Daoy (cell line): ENCODE data around the gene RAMP1. TPM values are rescaled to one million over a fixed set of nuclear protein-coding genes. Genes with fewer than 3 reads are reported as not detected.

Experiments
- DNase-seq: peaks from one replicate; pipeline ENCODE4 v3.0.0-alpha.2; 2015; ENCODE audit warnings: low read depth
- total RNA-seq: library from RNA; depleted of rRNA; stranded (reverse); fragments of >200 nt; shearing (Covaris generic); gene quantifications from 2 replicates; pipeline ENCODE4 v1.2.3, GENCODE V29; 2014

RAMP1 gene
- total RNA-seq, 1 experiment from 2014 or later, result 12.9 TPM

- DNase-seq, result no peak
These were observed 17.6 kb downstream of the RAMP1 start for GRCh38 chr2:237876951-237877491.

DNA sequence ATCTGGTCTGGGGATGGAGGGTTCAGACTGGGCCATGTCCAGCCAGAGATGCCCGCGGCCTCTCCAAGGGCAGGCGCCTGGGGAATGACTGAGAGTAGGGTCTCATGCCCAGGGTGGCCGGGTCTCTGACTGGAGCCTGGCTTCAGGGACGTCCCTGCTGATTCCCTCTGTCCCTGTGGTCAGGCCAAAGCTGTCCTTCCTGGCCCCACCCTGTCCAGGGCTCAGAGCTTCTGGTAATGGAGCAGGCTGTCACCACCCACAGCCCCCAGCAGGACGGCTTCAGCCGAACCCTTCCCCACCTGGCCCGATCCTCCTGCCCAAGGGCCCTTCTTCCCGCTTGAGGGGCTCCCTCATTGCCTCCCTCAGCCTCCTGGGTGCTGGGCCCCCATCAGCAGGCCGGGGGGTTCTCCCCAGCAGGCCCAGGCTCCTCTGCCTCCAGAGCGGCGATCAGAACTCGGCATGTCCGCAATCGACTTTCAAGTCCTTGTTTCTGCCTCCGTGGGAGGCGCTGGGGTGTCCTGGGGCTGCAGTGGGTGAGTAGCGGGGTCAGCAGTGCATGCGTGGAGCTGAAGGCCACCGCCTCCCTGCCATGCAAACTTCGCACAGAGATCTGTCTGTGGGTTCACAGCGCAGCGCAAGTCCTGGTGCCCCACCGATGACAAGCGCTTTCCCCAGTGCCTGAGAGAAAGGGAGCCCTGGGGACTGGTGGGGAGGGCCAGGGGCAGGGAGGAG lies 18.3 kb downstream of the RAMP1 start:
- no peak for DNase-seq

- no peak for DNase-seq
These were observed 19.1 kb downstream of the RAMP1 start for GRCh38 chr2:237878321-237879057.

- DNase-seq, result peak; percentile 48
These were observed 19.6 kb downstream of the RAMP1 start for GRCh38 chr2:237879058-237879430.

- no peak for DNase-seq
These were observed 20.7 kb downstream of the RAMP1 start for GRCh38 chr2:237879991-237880560.

GRCh38 chr2:237882510-237883481 lies 23.4 kb downstream of the RAMP1 start:
- DNase-seq, result no peak

GRCh38 chr2:237883951-237884446 lies 24.6 kb downstream of the RAMP1 start:
- no peak for DNase-seq

DNA sequence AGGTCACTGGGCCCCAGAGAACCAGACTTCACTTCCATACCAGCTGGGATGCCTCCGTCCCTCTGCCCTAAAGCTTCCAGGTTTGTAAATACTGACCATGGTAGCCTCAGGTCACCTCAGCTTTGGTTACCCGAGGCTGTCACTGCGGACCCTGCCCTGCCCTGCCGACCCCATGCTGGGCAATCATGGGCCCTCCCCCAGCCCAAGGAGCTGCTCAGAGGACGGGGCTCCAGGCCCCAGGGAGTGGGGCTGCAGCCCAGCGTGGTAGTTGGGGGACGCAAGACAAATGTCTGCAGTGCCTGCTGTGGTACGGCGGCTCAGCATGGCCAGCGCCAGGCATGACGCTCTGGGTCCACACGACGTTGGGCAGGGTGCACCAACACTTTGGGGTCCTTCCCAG lies 25.3 kb downstream of the RAMP1 start:
- no peak for DNase-seq

GRCh38 chr2:237885111-237885930 lies 25.9 kb downstream of the RAMP1 start:
- no peak for DNase-seq

- no peak for DNase-seq
These were observed 26.7 kb downstream of the RAMP1 start for GRCh38 chr2:237885931-237886684.

DNA sequence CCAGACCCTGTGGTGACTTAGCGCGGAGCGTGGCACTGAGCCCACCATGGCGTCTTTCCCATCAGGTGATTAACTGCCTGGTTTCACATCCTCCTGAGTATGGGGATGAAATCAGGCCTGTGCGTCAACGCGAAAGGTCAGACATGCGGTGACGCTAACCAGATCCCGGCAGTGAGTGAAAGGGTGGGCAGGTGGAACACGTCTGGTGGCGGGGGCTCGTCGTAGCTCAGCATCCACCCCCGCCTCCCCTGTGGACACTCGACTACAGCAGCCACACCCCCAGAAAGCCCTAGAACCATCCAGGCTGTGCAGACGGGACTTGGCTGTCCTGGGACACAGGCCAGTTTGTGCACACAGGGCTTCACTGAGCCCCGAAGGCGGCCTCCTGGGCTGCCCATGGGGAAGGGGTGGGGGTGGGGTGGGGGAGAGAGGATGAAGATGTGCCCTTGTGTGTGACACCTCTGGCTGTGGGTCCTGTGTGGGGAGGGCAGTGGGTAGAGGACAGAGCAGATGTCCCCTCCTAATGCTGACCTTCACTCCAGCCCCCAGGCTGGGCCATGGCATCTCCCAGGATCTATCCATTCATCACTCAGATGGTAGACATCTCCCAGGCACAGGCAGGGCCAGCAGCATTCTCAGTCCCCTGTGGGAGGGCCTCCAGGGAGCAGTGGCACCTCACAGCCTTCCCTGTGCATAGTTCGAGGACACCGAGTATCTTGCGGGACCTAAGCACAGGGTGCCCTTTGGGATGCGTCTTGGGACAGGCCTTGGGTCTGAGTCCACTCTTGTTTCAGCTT lies 27.5 kb downstream of the RAMP1 start:
- no peak for DNase-seq

- DNase-seq, result no peak
These were observed 29.0 kb downstream of the RAMP1 start for GRCh38 chr2:237888389-237888788.

- DNase-seq, result no peak
These were observed 29.6 kb downstream of the RAMP1 start for GRCh38 chr2:237889016-237889415.

GRCh38 chr2:237889811-237890210 lies 30.4 kb downstream of the RAMP1 start:
- no peak for DNase-seq

- DNase-seq, result no peak
These were observed 33.1 kb downstream of the RAMP1 start for GRCh38 chr2:237892478-237892877.

- no peak for DNase-seq
These were observed 33.7 kb downstream of the RAMP1 start for GRCh38 chr2:237892984-237893595.

DNA sequence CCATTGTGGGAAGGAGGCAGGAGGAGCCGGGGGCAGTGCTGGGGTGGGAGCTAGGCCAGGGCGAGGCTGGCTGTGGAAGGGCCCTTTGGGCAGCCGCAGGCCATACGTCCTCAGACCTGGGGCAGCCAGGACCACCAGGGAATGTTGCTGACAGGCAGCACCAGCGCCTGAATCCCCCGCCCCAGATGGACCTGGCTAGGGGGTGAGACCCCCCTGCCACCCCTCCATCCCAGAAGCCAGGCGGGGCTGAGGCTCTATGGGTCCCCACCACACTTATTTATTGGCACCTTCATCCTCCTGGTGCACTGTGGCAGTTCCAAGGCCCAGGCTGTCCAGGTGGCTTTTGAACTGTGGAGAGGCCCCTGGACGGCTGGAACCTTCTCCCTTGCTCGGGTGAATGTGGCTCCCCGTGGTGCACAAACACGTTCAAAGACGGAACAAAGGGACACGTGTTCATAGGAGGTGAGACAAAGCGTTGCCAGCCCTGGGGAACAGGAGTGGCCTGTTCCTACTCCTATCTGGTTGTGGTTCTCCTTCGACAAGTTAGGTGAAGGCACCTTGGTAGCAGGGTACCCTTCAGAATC lies 35.1 kb downstream of the RAMP1 start:
- no peak for DNase-seq

- DNase-seq, result no peak
These were observed 35.6 kb downstream of the RAMP1 start for GRCh38 chr2:237894986-237895543.
